Uterine smooth muscle cell (primary cell): Measurements from ENCODE around the gene MRPL9. TPM values are rescaled to one million over a fixed set of nuclear protein-coding genes. Genes with fewer than 3 reads are reported as not detected.

ENCODE experiments used
- total RNA-seq: library from RNA; depleted of rRNA; stranded (reverse); fragments of >200 nt; gene quantifications from 2 replicates; pipeline ENCODE4 v1.2.3, GENCODE V29; 2014

MRPL9 gene
- 75.2 and 91.1 TPM in 2 replicates for total RNA-seq

DNA sequence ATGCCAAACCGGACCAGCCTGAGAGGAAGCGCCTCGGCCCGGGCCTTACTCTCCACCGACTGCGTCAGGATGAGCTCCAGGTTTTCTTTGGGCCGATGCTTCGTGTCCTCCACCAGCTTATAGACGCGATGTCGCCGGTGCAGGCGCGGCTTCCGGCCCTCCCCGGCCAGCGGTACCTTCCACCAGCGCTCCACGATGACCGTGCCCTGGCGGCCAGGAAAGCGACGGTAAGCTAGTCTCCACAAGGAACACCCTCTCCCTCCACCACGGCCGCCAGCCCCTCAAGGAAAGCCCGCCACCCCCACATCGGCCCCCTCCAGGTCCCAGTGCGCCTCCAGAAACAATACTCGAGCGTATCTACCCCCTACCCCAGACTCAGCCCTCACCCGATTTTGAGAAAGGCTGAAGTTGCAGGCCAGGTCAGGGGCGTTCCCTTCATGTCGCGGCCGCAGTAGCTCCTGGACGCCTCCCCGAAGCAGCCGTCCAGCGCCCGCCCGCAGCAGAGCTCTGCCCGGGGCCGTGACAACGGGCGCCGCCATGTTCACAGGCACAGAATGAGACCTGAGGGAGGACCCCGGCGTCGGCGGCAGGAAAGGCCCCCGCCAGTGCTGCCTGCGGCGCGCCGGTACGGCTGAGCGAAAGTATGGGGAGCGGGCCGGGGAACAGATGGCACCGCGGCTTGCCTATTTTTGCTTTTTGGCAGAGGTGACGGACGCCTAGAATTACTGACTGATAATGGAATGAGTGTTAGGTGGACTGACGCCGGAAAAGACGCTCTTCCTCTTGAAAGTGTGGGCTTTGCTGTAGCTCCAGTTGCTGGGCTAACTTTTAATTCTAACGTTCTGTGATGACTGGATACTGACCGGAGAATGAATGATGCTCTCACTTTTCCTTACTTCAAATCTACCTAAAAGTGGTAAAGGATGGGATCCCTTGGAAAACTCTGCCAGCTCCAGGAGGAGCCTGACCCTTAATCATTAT is at the start of gene MRPL9:
Gene MRPL9, minus strand, starts transcription at position 556 of the 981 bp plus-strand sequence. Its CDS starts 17 bp downstream, at position 539.

DNA sequence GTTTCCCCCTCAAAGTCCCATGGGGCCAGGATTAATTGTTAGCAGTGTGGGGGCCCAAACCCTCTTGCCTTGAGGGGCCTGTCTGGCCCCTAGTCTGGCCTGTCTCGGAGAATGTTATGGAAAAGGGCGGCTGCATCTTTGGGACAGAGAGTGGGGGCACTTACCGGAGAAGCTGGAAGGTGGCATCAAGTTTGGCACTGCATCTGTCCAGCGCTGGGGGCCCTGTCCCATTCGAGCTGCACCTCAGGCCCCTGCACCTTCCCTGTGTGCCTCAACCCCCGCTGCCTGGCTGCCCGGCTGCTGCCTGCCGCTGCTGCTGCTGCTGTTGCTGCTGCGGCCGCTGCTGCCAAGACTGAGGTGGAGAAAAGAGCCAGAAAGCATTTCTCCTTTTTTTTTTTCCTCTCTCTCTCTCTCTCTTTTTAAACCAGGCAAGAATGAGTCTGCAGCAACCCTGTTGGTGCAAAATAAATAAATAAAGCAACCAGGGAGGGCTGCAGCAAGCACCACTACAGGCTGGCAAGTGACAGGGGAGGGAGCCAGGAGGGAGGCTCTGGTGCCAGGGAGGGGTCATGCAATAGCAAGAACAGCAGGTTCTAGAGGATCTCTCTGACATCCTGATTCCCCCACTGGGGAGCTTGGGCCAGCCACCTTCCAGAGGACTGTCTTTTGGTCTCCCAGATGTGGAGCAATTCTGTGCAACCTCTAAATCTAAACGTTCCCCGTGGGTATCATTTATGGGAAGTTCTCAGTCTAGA is 41.9 kb upstream of the MRPL9 start, which contains the start of gene LINGO4:
Gene LINGO4, minus strand, starts transcription at position 354 of the 755 bp plus-strand sequence. CDS start 2,715 bp downstream, outside the sequence.

DNA sequence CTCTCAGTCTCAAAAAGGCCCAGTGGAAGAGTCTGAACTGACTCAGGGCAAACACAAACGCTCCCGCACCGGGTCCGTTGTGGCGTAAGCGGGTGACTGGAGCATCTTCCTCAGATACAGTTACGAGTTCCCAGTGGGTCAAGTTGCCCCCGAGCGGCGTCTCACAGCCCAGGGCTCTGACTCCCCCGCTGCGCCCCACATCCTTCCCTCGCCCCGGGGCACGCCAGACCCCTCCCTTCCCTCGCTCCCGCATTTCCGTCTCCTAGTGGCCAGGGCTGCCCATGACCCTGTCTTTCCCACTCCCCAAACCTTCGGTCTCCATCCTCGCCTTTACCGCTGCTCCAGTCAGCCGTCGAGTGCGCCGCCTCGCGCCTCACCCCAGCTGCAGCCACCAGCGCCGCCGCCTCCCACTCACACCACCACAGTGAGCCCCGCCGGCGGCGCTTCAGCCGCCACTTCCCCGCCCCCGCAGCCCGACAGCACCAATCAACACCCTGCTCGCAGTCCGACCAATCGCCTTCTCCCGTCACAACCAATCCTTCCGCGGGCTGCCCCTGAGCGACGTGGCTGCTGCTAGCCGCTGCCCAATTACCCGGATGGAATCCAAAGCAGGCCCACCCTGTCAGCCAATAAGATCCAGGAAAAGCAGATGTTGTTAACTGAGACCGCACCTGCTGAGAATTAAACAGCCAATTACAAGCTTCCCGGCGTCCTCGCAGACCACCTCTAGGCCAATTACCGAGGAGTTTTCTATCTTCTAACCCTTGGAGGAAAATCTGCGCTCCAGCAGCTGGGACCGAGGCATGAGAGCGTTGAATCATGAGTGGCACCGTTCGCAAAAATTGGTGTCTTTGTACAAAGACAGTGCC is 27.0 kb upstream of the MRPL9 start, which contains the start of gene TDRKH:
Gene TDRKH, minus strand, starts transcription at position 430 of the 869 bp plus-strand sequence. CDS start 7,478 bp downstream, outside the sequence.

DNA sequence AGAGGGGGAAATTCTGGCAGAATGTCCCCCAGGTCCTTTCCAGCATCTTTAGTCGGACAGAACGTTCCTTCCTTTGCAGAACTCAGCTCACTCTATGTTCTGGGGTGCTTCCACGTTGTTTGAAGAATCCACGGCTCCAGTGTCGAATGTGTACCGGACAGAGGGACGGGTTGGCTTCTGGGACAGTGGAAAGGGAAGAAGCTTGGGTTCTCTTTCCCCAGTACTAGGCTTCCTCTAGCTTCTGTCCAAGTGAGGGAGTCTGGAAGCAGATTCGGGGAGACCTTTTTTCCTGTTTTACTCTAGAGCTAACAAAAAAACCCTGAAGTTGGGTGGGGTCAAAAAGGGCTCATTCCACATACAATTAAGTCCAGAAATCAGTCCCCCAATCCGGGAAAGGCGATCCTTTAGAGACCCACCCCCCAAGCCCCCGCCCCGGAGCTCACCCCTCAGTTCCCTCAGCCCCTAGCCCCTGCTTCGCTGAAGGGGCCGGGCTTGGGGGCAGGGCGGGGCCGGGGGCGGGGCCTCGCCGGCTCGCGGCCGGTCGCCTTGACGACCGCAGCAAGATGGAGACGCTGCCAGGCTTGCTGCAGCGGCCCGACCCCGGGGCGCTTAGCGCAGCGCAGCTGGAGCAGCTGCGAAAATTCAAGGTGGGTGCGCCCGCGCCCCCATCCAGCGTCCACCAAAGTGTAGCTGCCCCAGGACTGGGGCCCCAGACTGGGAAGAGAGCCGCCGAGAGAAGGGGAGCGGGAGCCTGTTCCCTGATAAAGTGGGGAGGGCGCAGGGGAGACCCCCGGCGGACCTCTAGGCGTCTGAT is 42.1 kb downstream of the MRPL9 start, which contains the start of gene RIIAD1:
Gene RIIAD1, plus strand, starts transcription at position 549 of the 814 bp plus-strand sequence. Its CDS starts 15 bp downstream, at position 564.

DNA sequence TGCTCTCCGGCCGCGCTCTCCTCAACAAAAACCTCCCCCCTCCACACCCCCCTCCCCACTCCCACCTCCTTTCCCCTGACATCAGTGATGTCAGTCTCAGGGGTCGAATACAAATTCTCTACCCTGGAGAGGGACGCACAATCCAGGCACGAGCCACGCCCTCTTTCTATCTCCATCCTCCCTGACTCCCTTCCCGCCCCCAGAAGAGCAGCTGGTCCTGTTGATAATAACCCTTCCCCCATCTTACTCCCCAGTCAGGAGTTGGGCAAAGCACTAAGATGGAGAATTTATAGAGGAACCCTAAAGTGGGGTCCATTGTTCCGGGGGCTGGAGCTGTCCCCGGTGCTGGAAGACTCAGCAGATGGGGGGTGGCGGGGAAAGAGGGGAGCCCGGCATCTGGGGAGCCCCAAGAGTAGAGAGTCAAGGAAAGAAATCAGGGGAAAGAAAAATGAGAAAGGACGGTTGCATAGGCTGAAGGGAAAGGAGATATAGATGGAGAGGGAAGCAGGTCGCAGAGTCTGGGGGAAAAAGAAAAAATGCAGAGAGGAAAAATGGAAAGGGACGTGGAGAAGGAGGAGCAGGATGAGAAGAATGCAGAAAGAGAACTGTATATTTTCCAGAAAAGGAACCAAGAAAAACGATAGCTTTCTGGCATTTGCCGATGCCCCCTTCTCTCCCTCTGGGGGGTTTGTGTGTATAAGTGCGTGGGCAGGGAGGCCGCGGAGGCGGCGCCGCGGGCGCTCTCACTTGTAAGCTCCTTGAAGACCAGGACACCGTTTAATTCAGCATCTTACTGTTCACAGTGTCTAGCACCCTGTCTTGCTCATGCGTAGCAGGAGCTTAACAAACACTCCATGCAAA is 46.3 kb downstream of the MRPL9 start, which contains the start of gene CELF3:
Gene CELF3, minus strand, starts transcription at position 33 of the 861 bp plus-strand sequence. CDS start 783 bp downstream, outside the sequence.

Other genes with a start within 250 kb of the MRPL9 start
- 4.5 and 8.5 TPM in 2 replicates for gene TUFT1, start 223.2 kb downstream of the MRPL9 start, total RNA-seq
- 36.2 and 40.7 TPM in 2 replicates for gene SNX27, start 151.4 kb downstream of the MRPL9 start, total RNA-seq
- not detected in 2 replicates for gene CELF3, start 46.7 kb downstream of the MRPL9 start, total RNA-seq
- not detected in 2 replicates for gene RIIAD1, start 42.0 kb downstream of the MRPL9 start, total RNA-seq
- 3.5 and 4.2 TPM in 2 replicates for gene TDRKH, start 27.0 kb upstream of the MRPL9 start, total RNA-seq
- under 0.01 TPM in 1 of 2 replicates, not detected in the other for gene LINGO4, start 41.9 kb upstream of the MRPL9 start, total RNA-seq
- not detected in 2 replicates for gene RORC, start 68.3 kb upstream of the MRPL9 start, total RNA-seq
- gene C2CD4D, start 76.3 kb upstream of the MRPL9 start, total RNA-seq = not detected in 2 replicates
- gene THEM5, start 90.2 kb upstream of the MRPL9 start, total RNA-seq = not detected in 2 replicates
- 7.0 and 8.3 TPM in 2 replicates for gene THEM4, start 146.0 kb upstream of the MRPL9 start, total RNA-seq
- gene S100A10, start 230.4 kb upstream of the MRPL9 start, total RNA-seq = 60.1 and 106 TPM in 2 replicates